NCI-H446 (cell line): ENCODE results near the gene TMEM150B.

Source experiments
- DNase-seq, 2 experiments: peaks; one replicate each; lab custom pipeline; 2025; lab: John Stamatoyannopoulos, UW

The TMEM150B gene

GRCh38 chr19:55325172-55325571, at the start of gene TMEM150B:
Gene TMEM150B, minus strand, starts transcription at chr19:55325341. Its CDS starts 4,305 bp downstream, at chr19:55321036.
- DNase-seq, result no peak

GRCh38 chr19:55373993-55374757, 49.0 kb upstream of the TMEM150B start:
- DNase-seq, result no peak

- no peak for DNase-seq
Observed at GRCh38 chr19:55373306-55373992, 48.3 kb upstream of the TMEM150B start.

GRCh38 chr19:55372316-55373081, 47.4 kb upstream of the TMEM150B start:
- DNase-seq, result no peak

GRCh38 chr19:55370305-55370988, 45.3 kb upstream of the TMEM150B start, which contains the start of gene IL11:
Gene IL11, minus strand, starts transcription at chr19:55370463. Its CDS starts 153 bp downstream, at chr19:55370310.
- DNase-seq, result no peak

- DNase-seq, result no peak
Observed at GRCh38 chr19:55369653-55370304, 44.6 kb upstream of the TMEM150B start.

GRCh38 chr19:55368701-55369563, 43.8 kb upstream of the TMEM150B start:
- no peak for DNase-seq

GRCh38 chr19:55368106-55368505, 43.0 kb upstream of the TMEM150B start:
- no peak for DNase-seq

GRCh38 chr19:55366790-55367189, 41.6 kb upstream of the TMEM150B start:
- no peak for DNase-seq

GRCh38 chr19:55365964-55366363, 40.8 kb upstream of the TMEM150B start:
- no peak for DNase-seq

GRCh38 chr19:55365245-55365644, 40.1 kb upstream of the TMEM150B start:
- no peak for DNase-seq

- DNase-seq, result no peak
Observed at GRCh38 chr19:55362990-55363716, 38.0 kb upstream of the TMEM150B start, which contains the start of gene GARIN5B. Gene GARIN5B, minus strand, starts transcription at chr19:55363260. Its CDS starts 194 bp downstream, at chr19:55363066.

GRCh38 chr19:55362174-55362989, 37.2 kb upstream of the TMEM150B start:
- no peak for DNase-seq

- DNase-seq, result no peak
Observed at GRCh38 chr19:55360902-55361301, 35.8 kb upstream of the TMEM150B start.

- peak; percentile 27 to 90 for DNase-seq
Observed at GRCh38 chr19:55358943-55359908, 34.1 kb upstream of the TMEM150B start.

- no peak for DNase-seq
Observed at GRCh38 chr19:55358493-55358892, 33.4 kb upstream of the TMEM150B start.

- no peak for DNase-seq
Observed at GRCh38 chr19:55355213-55355821, 30.2 kb upstream of the TMEM150B start.
